GM23338 (cell line): ENCODE results near the gene ERP44. TPM values are rescaled to one million over a fixed set of nuclear protein-coding genes. Genes with fewer than 3 reads are reported as not detected.

ENCODE experiments used
- CREB1 ChIP-seq: fragments of 250-450 bp; sonication (Bioruptor Pico); IDR thresholded peaks from 2 replicates; pipeline ENCODE4 v1.5.0; 2020; ENCODE audit warnings: low read depth, mild to moderate bottlenecking, moderate library complexity
- EZH2phosphoT487 ChIP-seq: fragments of 200-600 bp; sonication (generic); IDR thresholded peaks from one replicate; pipeline ENCODE4 v1.8.1; 2018; ENCODE audit warnings: antibody characterized with exemption; ENCODE audit not compliant: unreplicated experiment
- JUNB ChIP-seq: IDR thresholded peaks from one replicate; pipeline ENCODE4 v1.6.1; 2016; ENCODE audit warnings: antibody characterized with exemption; ENCODE audit not compliant: unreplicated experiment
- NANOG ChIP-seq: IDR thresholded peaks from 2 replicates; pipeline ENCODE4 v1.6.1; 2016; ENCODE audit warnings: antibody characterized with exemption, borderline replicate concordance
- POLR2AphosphoS5 ChIP-seq: IDR thresholded peaks from 2 replicates; pipeline ENCODE4 v1.6.1; 2016; ENCODE audit warnings: antibody characterized with exemption, low read depth
- STAT1 ChIP-seq: IDR thresholded peaks from one replicate; pipeline ENCODE4 v1.6.1; 2016; ENCODE audit warnings: antibody characterized with exemption; ENCODE audit not compliant: unreplicated experiment
- ZNF331 ChIP-seq: fragments of 250-450 bp; sonication (Bioruptor Pico); IDR thresholded peaks from 2 replicates; pipeline ENCODE4 v1.5.0; 2020; ENCODE audit warnings: low read depth, mild to moderate bottlenecking, moderate library complexity
- polyA plus RNA-seq: library from polyadenylated mRNA; unstranded; fragments of >200 nt; fragmentation: Nextera tagmentation; extraction: Ambion mirVana; gene quantifications from 2 replicates; pipeline ENCODE4 v1.2.1, GENCODE V29; 2016
- total RNA-seq: library from RNA; depleted of rRNA; stranded (reverse); fragments of >200 nt; shearing (Covaris generic); gene quantifications from 2 replicates; pipeline ENCODE4 v1.2.3, GENCODE V29; 2014
- TF ChIP-seq, protein P1 (sequence below): fragments of 250-450 bp; sonication (Bioruptor Pico); IDR thresholded peaks from 2 replicates; pipeline ENCODE4 v1.5.0; 2020; ENCODE audit warnings: mild to moderate bottlenecking, moderate library complexity
- TF ChIP-seq, protein P2 (sequence below), 2 experiments: fragments of 200-600 bp in 1 of 2; sonication (generic) in 1 of 2; conservative IDR thresholded peaks; 2 replicates each; pipeline versions ENCODE4 v1.5.1 to v1.6.1; 2016 to 2017; ENCODE audit warnings: antibody characterized with exemption in 2 of 2, low read depth in 2 of 2, mild to moderate bottlenecking in 2 of 2, moderate library complexity in 1 of 2
- TF ChIP-seq, protein P3 (sequence below): IDR thresholded peaks from 2 replicates; pipeline ENCODE4 v1.6.1; 2016; ENCODE audit warnings: antibody characterized with exemption

The ERP44 gene
- total and polyA plus RNA-seq, 2 experiments from 2014 or later: 13.0 to 24.1 TPM

DNA sequence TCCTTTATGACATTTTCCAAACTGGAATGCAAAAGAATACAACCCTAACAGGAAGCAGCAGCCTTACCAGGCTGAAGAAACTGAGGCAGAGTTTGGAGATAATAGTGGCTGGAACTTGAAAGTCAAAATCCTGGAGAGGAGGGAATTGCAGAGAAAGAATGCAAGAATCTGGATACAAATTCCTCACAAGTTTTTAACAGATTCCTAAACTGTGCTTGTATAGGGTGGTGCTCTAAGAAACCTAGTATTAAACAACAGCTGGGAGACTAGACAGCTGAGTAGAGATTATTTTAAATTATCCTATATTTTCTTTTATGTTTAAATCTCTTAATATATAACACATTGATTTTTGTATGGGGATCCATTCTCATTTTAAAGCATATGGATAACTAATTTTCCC lies 31.0 kb upstream of the ERP44 start (continued):
- TF ChIP-seq, protein P1, sequence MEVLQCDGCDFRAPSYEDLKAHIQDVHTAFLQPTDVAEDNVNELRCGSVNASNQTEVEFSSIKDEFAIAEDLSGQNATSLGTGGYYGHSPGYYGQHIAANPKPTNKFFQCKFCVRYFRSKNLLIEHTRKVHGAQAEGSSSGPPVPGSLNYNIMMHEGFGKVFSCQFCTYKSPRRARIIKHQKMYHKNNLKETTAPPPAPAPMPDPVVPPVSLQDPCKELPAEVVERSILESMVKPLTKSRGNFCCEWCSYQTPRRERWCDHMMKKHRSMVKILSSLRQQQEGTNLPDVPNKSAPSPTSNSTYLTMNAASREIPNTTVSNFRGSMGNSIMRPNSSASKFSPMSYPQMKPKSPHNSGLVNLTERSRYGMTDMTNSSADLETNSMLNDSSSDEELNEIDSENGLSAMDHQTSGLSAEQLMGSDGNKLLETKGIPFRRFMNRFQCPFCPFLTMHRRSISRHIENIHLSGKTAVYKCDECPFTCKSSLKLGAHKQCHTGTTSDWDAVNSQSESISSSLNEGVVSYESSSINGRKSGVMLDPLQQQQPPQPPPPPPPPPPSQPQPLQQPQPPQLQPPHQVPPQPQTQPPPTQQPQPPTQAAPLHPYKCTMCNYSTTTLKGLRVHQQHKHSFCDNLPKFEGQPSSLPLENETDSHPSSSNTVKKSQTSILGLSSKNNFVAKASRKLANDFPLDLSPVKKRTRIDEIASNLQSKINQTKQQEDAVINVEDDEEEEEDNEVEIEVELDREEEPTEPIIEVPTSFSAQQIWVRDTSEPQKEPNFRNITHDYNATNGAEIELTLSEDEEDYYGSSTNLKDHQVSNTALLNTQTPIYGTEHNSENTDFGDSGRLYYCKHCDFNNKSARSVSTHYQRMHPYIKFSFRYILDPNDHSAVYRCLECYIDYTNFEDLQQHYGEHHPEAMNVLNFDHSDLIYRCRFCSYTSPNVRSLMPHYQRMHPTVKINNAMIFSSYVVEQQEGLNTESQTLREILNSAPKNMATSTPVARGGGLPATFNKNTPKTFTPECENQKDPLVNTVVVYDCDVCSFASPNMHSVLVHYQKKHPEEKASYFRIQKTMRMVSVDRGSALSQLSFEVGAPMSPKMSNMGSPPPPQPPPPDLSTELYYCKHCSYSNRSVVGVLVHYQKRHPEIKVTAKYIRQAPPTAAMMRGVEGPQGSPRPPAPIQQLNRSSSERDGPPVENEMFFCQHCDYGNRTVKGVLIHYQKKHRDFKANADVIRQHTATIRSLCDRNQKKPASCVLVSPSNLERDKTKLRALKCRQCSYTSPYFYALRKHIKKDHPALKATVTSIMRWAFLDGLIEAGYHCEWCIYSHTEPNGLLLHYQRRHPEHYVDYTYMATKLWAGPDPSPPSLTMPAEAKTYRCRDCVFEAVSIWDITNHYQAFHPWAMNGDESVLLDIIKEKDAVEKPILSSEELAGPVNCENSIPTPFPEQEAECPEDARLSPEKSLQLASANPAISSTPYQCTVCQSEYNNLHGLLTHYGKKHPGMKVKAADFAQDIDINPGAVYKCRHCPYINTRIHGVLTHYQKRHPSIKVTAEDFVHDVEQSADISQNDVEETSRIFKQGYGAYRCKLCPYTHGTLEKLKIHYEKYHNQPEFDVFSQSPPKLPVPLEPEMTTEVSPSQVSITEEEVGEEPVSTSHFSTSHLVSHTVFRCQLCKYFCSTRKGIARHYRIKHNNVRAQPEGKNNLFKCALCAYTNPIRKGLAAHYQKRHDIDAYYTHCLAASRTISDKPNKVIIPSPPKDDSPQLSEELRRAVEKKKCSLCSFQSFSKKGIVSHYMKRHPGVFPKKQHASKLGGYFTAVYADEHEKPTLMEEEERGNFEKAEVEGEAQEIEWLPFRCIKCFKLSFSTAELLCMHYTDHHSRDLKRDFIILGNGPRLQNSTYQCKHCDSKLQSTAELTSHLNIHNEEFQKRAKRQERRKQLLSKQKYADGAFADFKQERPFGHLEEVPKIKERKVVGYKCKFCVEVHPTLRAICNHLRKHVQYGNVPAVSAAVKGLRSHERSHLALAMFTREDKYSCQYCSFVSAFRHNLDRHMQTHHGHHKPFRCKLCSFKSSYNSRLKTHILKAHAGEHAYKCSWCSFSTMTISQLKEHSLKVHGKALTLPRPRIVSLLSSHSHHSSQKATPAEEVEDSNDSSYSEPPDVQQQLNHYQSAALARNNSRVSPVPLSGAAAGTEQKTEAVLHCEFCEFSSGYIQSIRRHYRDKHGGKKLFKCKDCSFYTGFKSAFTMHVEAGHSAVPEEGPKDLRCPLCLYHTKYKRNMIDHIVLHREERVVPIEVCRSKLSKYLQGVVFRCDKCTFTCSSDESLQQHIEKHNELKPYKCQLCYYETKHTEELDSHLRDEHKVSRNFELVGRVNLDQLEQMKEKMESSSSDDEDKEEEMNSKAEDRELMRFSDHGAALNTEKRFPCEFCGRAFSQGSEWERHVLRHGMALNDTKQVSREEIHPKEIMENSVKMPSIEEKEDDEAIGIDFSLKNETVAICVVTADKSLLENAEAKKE: no peak
- no peak for TF ChIP-seq JUNB
- no peak for TF ChIP-seq STAT1
- TF ChIP-seq ZNF331 (CRISPR knock-in tag): no peak
- no peak for TF ChIP-seq CREB1 (CRISPR knock-in tag)
- TF ChIP-seq POLR2AphosphoS5: no peak
- TF ChIP-seq, protein P2, sequence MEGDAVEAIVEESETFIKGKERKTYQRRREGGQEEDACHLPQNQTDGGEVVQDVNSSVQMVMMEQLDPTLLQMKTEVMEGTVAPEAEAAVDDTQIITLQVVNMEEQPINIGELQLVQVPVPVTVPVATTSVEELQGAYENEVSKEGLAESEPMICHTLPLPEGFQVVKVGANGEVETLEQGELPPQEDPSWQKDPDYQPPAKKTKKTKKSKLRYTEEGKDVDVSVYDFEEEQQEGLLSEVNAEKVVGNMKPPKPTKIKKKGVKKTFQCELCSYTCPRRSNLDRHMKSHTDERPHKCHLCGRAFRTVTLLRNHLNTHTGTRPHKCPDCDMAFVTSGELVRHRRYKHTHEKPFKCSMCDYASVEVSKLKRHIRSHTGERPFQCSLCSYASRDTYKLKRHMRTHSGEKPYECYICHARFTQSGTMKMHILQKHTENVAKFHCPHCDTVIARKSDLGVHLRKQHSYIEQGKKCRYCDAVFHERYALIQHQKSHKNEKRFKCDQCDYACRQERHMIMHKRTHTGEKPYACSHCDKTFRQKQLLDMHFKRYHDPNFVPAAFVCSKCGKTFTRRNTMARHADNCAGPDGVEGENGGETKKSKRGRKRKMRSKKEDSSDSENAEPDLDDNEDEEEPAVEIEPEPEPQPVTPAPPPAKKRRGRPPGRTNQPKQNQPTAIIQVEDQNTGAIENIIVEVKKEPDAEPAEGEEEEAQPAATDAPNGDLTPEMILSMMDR (conservative IDR thresholded peaks at IDR 0.05; ENCODE audit: low read depth in 2 of 2): no peak
- TF ChIP-seq, protein P3, sequence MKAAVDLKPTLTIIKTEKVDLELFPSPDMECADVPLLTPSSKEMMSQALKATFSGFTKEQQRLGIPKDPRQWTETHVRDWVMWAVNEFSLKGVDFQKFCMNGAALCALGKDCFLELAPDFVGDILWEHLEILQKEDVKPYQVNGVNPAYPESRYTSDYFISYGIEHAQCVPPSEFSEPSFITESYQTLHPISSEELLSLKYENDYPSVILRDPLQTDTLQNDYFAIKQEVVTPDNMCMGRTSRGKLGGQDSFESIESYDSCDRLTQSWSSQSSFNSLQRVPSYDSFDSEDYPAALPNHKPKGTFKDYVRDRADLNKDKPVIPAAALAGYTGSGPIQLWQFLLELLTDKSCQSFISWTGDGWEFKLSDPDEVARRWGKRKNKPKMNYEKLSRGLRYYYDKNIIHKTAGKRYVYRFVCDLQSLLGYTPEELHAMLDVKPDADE: no peak
- no peak for TF ChIP-seq EZH2phosphoT487
- no peak for TF ChIP-seq NANOG
